Activated T-helper 1 cell treated with Interleukin-2 at 50 U/mL for 16 hours (primary cell): ENCODE measurements around the gene MON2.
"Not testable (repeated sequence)": the region's sequence is repeated elsewhere in the genome, so short reads cannot be mapped to it uniquely, and the experiment has no call there.

ENCODE experiments used
- DNase-seq: peaks from one replicate; pipeline ENCODE4 v3.0.0-alpha.2; 2020; ENCODE audit warnings: low read depth

MON2 gene

GRCh38 chr12:62481843-62482540 lies 15.4 kb downstream of the MON2 start:
- DNase-seq: no peak

GRCh38 chr12:62482769-62483168 lies 16.1 kb downstream of the MON2 start:
- no peak for DNase-seq

GRCh38 chr12:62484233-62484632 lies 17.6 kb downstream of the MON2 start:
- DNase-seq: no peak

GRCh38 chr12:62505786-62506185 lies 39.2 kb downstream of the MON2 start:
- DNase-seq: no peak

- no peak for DNase-seq
These were observed 46.3 kb downstream of the MON2 start for GRCh38 chr12:62512901-62513300.

- not testable (repeated sequence) for DNase-seq
These were observed 47.5 kb downstream of the MON2 start for GRCh38 chr12:62514080-62514479.

GRCh38 chr12:62516927-62517326 lies 50.3 kb downstream of the MON2 start:
- no peak for DNase-seq

GRCh38 chr12:62517887-62518286 lies 51.3 kb downstream of the MON2 start:
- DNase-seq: no peak

GRCh38 chr12:62519043-62519442 lies 52.4 kb downstream of the MON2 start:
- no peak for DNase-seq

GRCh38 chr12:62520361-62520760 lies 53.7 kb downstream of the MON2 start:
- DNase-seq: no peak

GRCh38 chr12:62522984-62523383 lies 56.4 kb downstream of the MON2 start:
- no peak for DNase-seq

GRCh38 chr12:62523619-62524018 lies 57.0 kb downstream of the MON2 start:
- DNase-seq: no peak

GRCh38 chr12:62525271-62525670 lies 58.6 kb downstream of the MON2 start:
- no peak for DNase-seq

- no peak for DNase-seq
These were observed 64.0 kb downstream of the MON2 start for GRCh38 chr12:62530596-62530995.

- DNase-seq: no peak
These were observed 65.7 kb downstream of the MON2 start for GRCh38 chr12:62532333-62532732.

- DNase-seq: no peak
These were observed 66.6 kb downstream of the MON2 start for GRCh38 chr12:62533087-62533754.

GRCh38 chr12:62533755-62534107 lies 67.1 kb downstream of the MON2 start:
- DNase-seq: no peak

GRCh38 chr12:62536546-62536945 lies 69.9 kb downstream of the MON2 start:
- no peak for DNase-seq

- DNase-seq: no peak
These were observed 70.9 kb downstream of the MON2 start for GRCh38 chr12:62537551-62537950.

GRCh38 chr12:62540354-62540753 lies 73.7 kb downstream of the MON2 start:
- DNase-seq: no peak

- DNase-seq: no peak
These were observed 76.2 kb downstream of the MON2 start for GRCh38 chr12:62542814-62543213.

GRCh38 chr12:62543324-62543723 lies 76.7 kb downstream of the MON2 start:
- no peak for DNase-seq

- no peak for DNase-seq
These were observed 77.1 kb downstream of the MON2 start for GRCh38 chr12:62543741-62544140.
